ENCODE results near the gene SMARCD3. TPM values are rescaled to one million over a fixed set of nuclear protein-coding genes. Genes with fewer than 3 reads are reported as not detected.

Gene SMARCD3
- total RNA-seq, 1 experiment from 2014 or later = 30.3 TPM

DNA sequence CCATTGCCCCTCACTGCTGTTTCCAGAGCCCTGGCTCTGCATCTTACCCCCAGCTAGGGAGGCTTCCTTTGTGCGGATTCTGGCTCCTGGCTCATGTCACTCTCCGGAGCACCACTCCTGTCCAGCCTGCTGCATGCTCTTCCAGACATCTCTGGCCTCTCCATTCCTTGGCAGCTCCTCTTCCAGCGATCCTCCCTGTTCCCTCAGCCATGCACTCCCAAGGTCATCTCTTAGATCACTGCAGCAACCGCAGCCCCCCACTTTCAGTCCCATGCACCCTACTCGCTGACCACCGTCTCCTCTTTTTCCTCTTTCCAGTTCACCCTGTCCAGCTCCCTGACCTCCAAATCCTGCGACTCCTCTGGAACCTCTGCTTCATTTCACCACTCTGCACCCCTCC is 6.9 kb upstream of the SMARCD3 start (continued):
- TF ChIP-seq, protein P1, sequence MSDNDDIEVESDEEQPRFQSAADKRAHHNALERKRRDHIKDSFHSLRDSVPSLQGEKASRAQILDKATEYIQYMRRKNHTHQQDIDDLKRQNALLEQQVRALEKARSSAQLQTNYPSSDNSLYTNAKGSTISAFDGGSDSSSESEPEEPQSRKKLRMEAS (IDR thresholded peaks at IDR 0.05) = no peak
- TF ChIP-seq CEBPB (IDR thresholded peaks at IDR 0.05; ENCODE audit: low read depth) (no peak), EGR1 (IDR thresholded peaks at IDR 0.05; ENCODE audit: low read depth) (no peak), SRF (IDR thresholded peaks at IDR 0.05; ENCODE audit: low read depth) (no peak), EZH2 (IDR thresholded peaks at IDR 0.05) (no peak), POLR2A (IDR thresholded peaks at IDR 0.05; ENCODE audit: borderline replicate concordance, extremely low read depth, insufficient read depth, insufficient read length) (no peak), RAD21 (IDR thresholded peaks at IDR 0.05; ENCODE audit: low read depth) (no peak), ELF1 (IDR thresholded peaks at IDR 0.05; ENCODE audit: borderline replicate concordance, low read depth) (no peak)
- TF ChIP-seq, protein P2, sequence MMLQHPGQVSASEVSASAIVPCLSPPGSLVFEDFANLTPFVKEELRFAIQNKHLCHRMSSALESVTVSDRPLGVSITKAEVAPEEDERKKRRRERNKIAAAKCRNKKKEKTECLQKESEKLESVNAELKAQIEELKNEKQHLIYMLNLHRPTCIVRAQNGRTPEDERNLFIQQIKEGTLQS (IDR thresholded peaks at IDR 0.05) = no peak

DNA sequence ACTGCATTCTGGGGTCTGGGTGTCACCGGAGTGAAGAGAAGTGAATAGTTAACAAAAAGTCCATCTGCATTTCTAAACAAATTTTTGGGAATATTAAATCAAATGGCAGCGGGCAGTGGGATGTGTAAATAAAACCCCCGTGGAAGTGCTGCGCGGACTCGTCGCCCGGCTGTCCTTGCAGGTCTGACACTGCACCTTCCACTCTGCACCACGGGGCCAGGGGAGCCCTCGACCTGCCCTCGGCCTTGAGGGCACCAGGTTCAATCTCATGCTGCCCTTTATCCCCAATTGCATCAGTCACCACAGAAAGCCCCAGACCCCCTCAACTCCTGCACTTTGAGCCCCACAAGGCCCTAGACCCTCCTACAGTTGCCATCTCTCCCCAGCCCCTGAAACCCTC is 6.4 kb upstream of the SMARCD3 start:
- no peaks in the 10 kb centered on the region for H3K9me2 ChIP-seq (ENCODE audit: insufficient read depth)
- ChIA-PET POLR2A (no interaction called here), CTCF (interaction anchor here (2.3 kb wide), 1 partner anchor 11 kb away, joined by 6 read pairs; no protein-coding TSS in a partner anchor), RAD21 (ENCODE audit: low non-redundant PET in 1 of 2, low total read pairs in 2 of 2, uncharacterized antibody in 2 of 2, unreplicated experiment in 2 of 2) (no interaction called here)
- H3K27ac ChIP-seq (ENCODE audit: low read depth, low read length) = no peak overlapping the region
- H3K79me2 ChIP-seq (ENCODE audit: insufficient read depth, low read length) = no peaks in the 10 kb centered on the region
- DNase-seq (ENCODE audit: low read depth, low spot score) (no peak), ATAC-seq (no peak)
- intact Hi-C loops (cut with micrococcal nuclease) = no loop called here
- H3K9ac ChIP-seq (ENCODE audit: low read length) = no peak overlapping the region
- H3K4me1 ChIP-seq (ENCODE audit: control insufficient read depth in 1 of 2, insufficient read depth in 2 of 2, low read length in 2 of 2) = peaks cover 14 to 27% of the 10 kb centered on the region in 2 experiments
- H4K20me1 ChIP-seq (ENCODE audit: insufficient read depth) = no peaks in the 10 kb centered on the region
- H3K4me3 ChIP-seq (replicated peaks in 1 of 2; ENCODE audit: low read depth in 1 of 2, low read length in 2 of 2) = no peak overlapping the region
- H3K4me2 ChIP-seq (ENCODE audit: low read length) = no peak overlapping the region
- no peak overlapping the region for H2AFZ ChIP-seq (ENCODE audit: low read depth, low read length, poor library complexity, severe bottlenecking)
- H3K9me3 ChIP-seq (ENCODE audit: control insufficient read depth in 1 of 2, insufficient read depth in 1 of 2, low read depth in 1 of 2, low read length in 2 of 2) = no peaks in the 10 kb centered on the region
- BruUV-seq (replicated peaks) = no TSS peak
- no peaks in the 10 kb centered on the region for H3K36me3 ChIP-seq (ENCODE audit: control insufficient read depth in 1 of 2, insufficient read depth in 2 of 2, low read length in 2 of 2)
- no peaks in the 10 kb centered on the region for H3K27me3 ChIP-seq (ENCODE audit: insufficient read depth, low read length)
- TF ChIP-seq ELF1 (IDR thresholded peaks at IDR 0.05; ENCODE audit: borderline replicate concordance, low read depth) (no peak), SRF (IDR thresholded peaks at IDR 0.05; ENCODE audit: low read depth) (no peak), RAD21 (IDR thresholded peaks at IDR 0.05; ENCODE audit: low read depth) (no peak), POLR2A (IDR thresholded peaks at IDR 0.05; ENCODE audit: borderline replicate concordance, extremely low read depth, insufficient read depth, insufficient read length) (no peak), EGR1 (IDR thresholded peaks at IDR 0.05; ENCODE audit: low read depth) (no peak), ZNF274 (IDR thresholded peaks at IDR 0.05; ENCODE audit: low read depth, low read length) (no peak), TCF7L2 (IDR thresholded peaks at IDR 0.05; ENCODE audit: borderline replicate concordance, extremely low read depth, insufficient read depth, insufficient read length) (no peak), YY1 (IDR thresholded peaks at IDR 0.05; ENCODE audit: extremely low read depth, insufficient replicate concordance, low read depth, low read length) (no peak), SIN3A (IDR thresholded peaks at IDR 0.05; ENCODE audit: low read depth) (no peak), EZH2 (IDR thresholded peaks at IDR 0.05) (no peak), EZH2phosphoT487 (IDR thresholded peaks at IDR 0.05; ENCODE audit: borderline replicate concordance) (no peak)
- TF ChIP-seq, protein P1 (IDR thresholded peaks at IDR 0.05) = no peak
- TF ChIP-seq, protein P3, sequence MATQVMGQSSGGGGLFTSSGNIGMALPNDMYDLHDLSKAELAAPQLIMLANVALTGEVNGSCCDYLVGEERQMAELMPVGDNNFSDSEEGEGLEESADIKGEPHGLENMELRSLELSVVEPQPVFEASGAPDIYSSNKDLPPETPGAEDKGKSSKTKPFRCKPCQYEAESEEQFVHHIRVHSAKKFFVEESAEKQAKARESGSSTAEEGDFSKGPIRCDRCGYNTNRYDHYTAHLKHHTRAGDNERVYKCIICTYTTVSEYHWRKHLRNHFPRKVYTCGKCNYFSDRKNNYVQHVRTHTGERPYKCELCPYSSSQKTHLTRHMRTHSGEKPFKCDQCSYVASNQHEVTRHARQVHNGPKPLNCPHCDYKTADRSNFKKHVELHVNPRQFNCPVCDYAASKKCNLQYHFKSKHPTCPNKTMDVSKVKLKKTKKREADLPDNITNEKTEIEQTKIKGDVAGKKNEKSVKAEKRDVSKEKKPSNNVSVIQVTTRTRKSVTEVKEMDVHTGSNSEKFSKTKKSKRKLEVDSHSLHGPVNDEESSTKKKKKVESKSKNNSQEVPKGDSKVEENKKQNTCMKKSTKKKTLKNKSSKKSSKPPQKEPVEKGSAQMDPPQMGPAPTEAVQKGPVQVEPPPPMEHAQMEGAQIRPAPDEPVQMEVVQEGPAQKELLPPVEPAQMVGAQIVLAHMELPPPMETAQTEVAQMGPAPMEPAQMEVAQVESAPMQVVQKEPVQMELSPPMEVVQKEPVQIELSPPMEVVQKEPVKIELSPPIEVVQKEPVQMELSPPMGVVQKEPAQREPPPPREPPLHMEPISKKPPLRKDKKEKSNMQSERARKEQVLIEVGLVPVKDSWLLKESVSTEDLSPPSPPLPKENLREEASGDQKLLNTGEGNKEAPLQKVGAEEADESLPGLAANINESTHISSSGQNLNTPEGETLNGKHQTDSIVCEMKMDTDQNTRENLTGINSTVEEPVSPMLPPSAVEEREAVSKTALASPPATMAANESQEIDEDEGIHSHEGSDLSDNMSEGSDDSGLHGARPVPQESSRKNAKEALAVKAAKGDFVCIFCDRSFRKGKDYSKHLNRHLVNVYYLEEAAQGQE (IDR thresholded peaks at IDR 0.05; ENCODE audit: low read depth) = no peak
- TF ChIP-seq, protein P4, sequence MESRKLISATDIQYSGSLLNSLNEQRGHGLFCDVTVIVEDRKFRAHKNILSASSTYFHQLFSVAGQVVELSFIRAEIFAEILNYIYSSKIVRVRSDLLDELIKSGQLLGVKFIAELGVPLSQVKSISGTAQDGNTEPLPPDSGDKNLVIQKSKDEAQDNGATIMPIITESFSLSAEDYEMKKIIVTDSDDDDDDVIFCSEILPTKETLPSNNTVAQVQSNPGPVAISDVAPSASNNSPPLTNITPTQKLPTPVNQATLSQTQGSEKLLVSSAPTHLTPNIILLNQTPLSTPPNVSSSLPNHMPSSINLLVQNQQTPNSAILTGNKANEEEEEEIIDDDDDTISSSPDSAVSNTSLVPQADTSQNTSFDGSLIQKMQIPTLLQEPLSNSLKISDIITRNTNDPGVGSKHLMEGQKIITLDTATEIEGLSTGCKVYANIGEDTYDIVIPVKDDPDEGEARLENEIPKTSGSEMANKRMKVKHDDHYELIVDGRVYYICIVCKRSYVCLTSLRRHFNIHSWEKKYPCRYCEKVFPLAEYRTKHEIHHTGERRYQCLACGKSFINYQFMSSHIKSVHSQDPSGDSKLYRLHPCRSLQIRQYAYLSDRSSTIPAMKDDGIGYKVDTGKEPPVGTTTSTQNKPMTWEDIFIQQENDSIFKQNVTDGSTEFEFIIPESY (IDR thresholded peaks at IDR 0.05; ENCODE audit: extremely low read depth, insufficient replicate concordance, low read length) = no peak
